CD8-positive, alpha-beta memory T cell (primary cell): ENCODE results near the gene PRDM8. TPM values are rescaled to one million over a fixed set of nuclear protein-coding genes. Genes with fewer than 3 reads are reported as not detected.
A peak's percentile ranks its signal among the peaks of the same experiment; 100 is the strongest.

Experiments
- CTCF ChIA-PET: fragments of 350-600 bp; sonication (Branson Sonifier 250); formaldehyde crosslinking; loops from one replicate; lab custom pipeline; 2021; ENCODE audit warnings: antibody characterized with exemption; lab: Charles Lee
- POLR2A ChIA-PET: fragments of 350-600 bp; sonication (Branson Sonifier 250); formaldehyde crosslinking; loops from one replicate; lab custom pipeline; 2021; ENCODE audit warnings: antibody characterized with exemption; lab: Charles Lee
- DNase-seq, 5 donors: peaks; one replicate each; pipeline versions ENCODE4 v3.0.0 to v3.0.0-alpha.2; 2020 to 2022; ENCODE audit warnings: mixed read lengths in 1 of 5
- H3K27ac ChIP-seq: one replicate; pipeline ENCODE4 v1.7.0; 2013; ENCODE audit warnings: low read depth, mild to moderate bottlenecking, low read length, moderate library complexity
- H3K27me3 ChIP-seq: 2 replicates; pipeline ENCODE4 v1.7.0; 2013; ENCODE audit warnings: low read length, mild to moderate bottlenecking; ENCODE audit not compliant: insufficient read depth, poor library complexity, severe bottlenecking
- H3K36me3 ChIP-seq: 2 replicates; pipeline ENCODE4 v1.7.0; 2013; ENCODE audit warnings: mild to moderate bottlenecking, low read length, moderate library complexity; ENCODE audit not compliant: insufficient read depth
- H3K4me1 ChIP-seq: 2 replicates; pipeline ENCODE4 v1.7.0; 2013; ENCODE audit warnings: mild to moderate bottlenecking, low read length, moderate library complexity; ENCODE audit not compliant: insufficient read depth
- H3K4me3 ChIP-seq: 2 replicates; pipeline ENCODE4 v1.7.0; 2013; ENCODE audit warnings: mild to moderate bottlenecking, low read length
- H3K9me3 ChIP-seq: 2 replicates; pipeline ENCODE4 v1.7.0; 2013; ENCODE audit warnings: mild to moderate bottlenecking, low read length
- H3K27ac Mint-ChIP-seq, 8 donors: one replicate each; pipeline ENCODE4 v1.8.0; 2020 to 2021; ENCODE audit warnings: mixed read lengths in 8 of 8, mild to moderate bottlenecking in 6 of 8, inconsistent platforms in 3 of 8, moderate library complexity in 3 of 8
- H3K27me3 Mint-ChIP-seq, 2 donors: one replicate each; pipeline ENCODE4 v1.8.0; 2020 to 2021; ENCODE audit warnings: mixed read lengths in 2 of 2, mild to moderate bottlenecking in 1 of 2, moderate library complexity in 1 of 2
- H3K36me3 Mint-ChIP-seq, 3 donors: one replicate each; pipeline ENCODE4 v1.8.0; 2020 to 2021; ENCODE audit warnings: mixed read lengths in 3 of 3, inconsistent platforms in 1 of 3, mild to moderate bottlenecking in 1 of 3
- H3K4me1 Mint-ChIP-seq, 3 donors: one replicate each; pipeline ENCODE4 v1.8.0; 2020 to 2021; ENCODE audit warnings: mixed read lengths in 3 of 3, inconsistent platforms in 1 of 3, mild to moderate bottlenecking in 1 of 3
- H3K4me3 Mint-ChIP-seq, 7 donors: one replicate each; pipeline ENCODE4 v1.8.0; 2020 to 2021; ENCODE audit warnings: mixed read lengths in 7 of 7, mild to moderate bottlenecking in 6 of 7, moderate library complexity in 4 of 7, inconsistent platforms in 2 of 7
- H3K9me3 Mint-ChIP-seq, 5 donors: one replicate each; pipeline ENCODE4 v1.8.0; 2020 to 2022; ENCODE audit warnings: mixed read lengths in 5 of 5, mild to moderate bottlenecking in 3 of 5, moderate library complexity in 2 of 5, inconsistent platforms in 1 of 5
- polyA plus RNA-seq: library from polyadenylated mRNA; unstranded; fragments of 300-500 nt; fragmentation: Illumina TruSeq; gene quantifications from one replicate; pipeline ENCODE4 v1.2.3, GENCODE V29; 2021
- total RNA-seq, 2 experiments: library from RNA; stranded (reverse); gene quantifications; one replicate each; pipeline ENCODE4 v1.2.3, GENCODE V29; 2021

PRDM8 gene
- total and polyA plus RNA-seq, 3 experiments from 2014 or later, result 2.4 to 12.7 (median 10.9) TPM

- H3K27ac ChIP-seq, result peak overlapping the region; percentile 67
- no peaks in the 10 kb centered on the region for H3K27me3 ChIP-seq
- H3K9me3 ChIP-seq, result no peaks in the 10 kb centered on the region
- no peaks in the 10 kb centered on the region for H3K36me3 ChIP-seq
- peaks cover 27 to 36% (median 27%) of the 10 kb centered on the region in 3 donors for H3K4me1 Mint-ChIP-seq
- H3K27ac Mint-ChIP-seq, result peak overlapping the region; percentile 74 to 95 (median 94)
- peak overlapping the region; percentile 86 to 97 (median 87) for H3K4me3 Mint-ChIP-seq
- DNase-seq, result peak; percentile 68 to 84 (median 77)
- no peaks in the 10 kb centered on the region for H3K9me3 Mint-ChIP-seq
- ChIA-PET CTCF (interaction anchor here (0.8 to 8.6 kb wide), 22 partner anchors 11 to 1288 kb away, joined by 3 to 194 read pairs (median 6); partner anchors contain the start of gene ANTXR2), POLR2A (interaction anchor here (0.6 to 1.9 kb wide), 10 partner anchors 12 to 185 kb away, joined by 3 to 16 read pairs (median 6); partner anchors contain the start of gene ANTXR2)
- H3K4me1 ChIP-seq, result peaks cover 12% of the 10 kb centered on the region
- H3K4me3 ChIP-seq, result peak overlapping the region; percentile 42
- H3K36me3 Mint-ChIP-seq, result peaks cover 0 to 12% (median 3%) of the 10 kb centered on the region in 3 donors
- H3K27me3 Mint-ChIP-seq, result peaks cover 0 to 7% of the 10 kb centered on the region in 2 donors
Observed at GRCh38 chr4:80202190-80202711, 4.9 kb downstream of the PRDM8 start.

DNA sequence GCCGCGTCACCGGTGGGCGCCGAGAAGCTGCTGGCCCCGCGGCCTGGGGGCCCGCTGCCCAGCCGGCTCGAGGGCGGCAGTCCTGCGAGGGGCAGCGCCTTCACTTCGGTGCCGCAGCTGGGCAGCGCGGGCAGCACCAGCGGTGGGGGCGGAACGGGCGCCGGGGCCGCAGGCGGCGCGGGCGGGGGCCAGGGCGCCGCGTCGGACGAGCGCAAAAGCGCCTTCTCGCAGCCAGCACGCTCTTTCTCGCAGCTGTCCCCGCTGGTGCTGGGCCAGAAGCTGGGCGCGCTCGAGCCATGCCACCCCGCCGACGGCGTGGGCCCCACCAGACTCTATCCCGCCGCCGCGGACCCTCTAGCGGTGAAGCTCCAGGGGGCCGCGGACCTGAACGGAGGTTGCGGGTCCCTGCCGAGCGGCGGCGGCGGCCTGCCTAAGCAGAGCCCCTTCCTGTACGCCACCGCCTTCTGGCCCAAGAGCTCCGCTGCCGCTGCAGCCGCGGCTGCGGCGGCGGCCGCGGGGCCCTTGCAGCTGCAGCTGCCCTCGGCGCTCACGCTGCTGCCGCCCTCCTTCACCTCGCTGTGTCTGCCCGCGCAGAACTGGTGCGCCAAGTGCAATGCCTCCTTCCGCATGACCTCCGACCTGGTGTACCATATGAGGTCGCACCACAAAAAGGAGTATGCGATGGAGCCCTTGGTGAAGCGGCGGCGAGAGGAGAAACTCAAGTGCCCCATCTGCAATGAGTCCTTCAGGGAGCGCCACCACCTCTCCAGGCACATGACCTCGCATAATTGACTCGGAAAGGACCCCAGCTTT is 5.6 kb downstream of the PRDM8 start:
- Mint-ChIP-seq H3K27ac (peak overlapping the region; percentile 57 to 96 (median 92)), H3K9me3 (no peaks in the 10 kb centered on the region), H3K4me3 (peak overlapping the region; percentile 86 to 99 (median 95)), H3K36me3 (peaks cover 0 to 9% (median 0%) of the 10 kb centered on the region in 3 donors), H3K27me3 (peaks cover 0 to 3% of the 10 kb centered on the region in 2 donors), H3K4me1 (peaks cover 20 to 29% (median 20%) of the 10 kb centered on the region in 3 donors)
- Histone ChIP-seq H3K9me3 (no peaks in the 10 kb centered on the region), H3K27me3 (no peaks in the 10 kb centered on the region), H3K4me1 (peaks cover 7% of the 10 kb centered on the region), H3K4me3 (peak overlapping the region; percentile 70), H3K36me3 (no peaks in the 10 kb centered on the region), H3K27ac (peak overlapping the region; percentile 67)
- CTCF ChIA-PET, result interaction anchor here (1.0 to 8.6 kb wide), 20 partner anchors 10 to 1287 kb away, joined by 3 to 194 read pairs (median 8); partner anchors contain the start of gene ANTXR2
- POLR2A ChIA-PET, result interaction anchor here (0.6 to 1.9 kb wide), 10 partner anchors 19 to 695 kb away, joined by 3 to 16 read pairs (median 6); partner anchors contain the start of gene ANTXR2
- peak; percentile 25 to 74 (median 48) for DNase-seq

DNA sequence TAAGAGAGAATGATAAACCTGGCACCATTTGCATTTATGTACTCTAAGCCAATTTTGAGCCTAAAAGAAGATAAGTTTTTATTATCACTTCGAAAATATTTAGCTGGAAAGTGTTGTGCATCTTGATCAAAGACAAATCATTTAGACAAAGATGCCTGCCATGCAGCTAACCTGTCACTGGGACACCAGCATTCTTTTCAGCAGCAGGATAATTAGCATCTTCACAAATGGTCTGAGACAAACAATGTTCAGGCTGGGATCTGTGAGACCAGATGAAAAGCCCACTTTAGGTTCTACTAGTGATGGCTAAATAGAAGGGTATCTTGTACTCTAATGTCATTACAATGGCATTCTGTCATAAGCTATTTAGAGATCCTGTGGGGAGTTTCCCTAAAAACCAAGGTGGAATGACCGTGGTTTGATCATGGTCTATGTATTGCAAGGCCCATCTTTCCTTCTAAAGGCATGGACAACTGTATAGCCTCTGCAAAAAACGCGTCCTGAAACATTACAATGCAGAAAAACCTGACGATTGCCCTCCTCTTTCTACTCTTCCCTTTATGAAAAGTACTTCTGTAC is 7.2 kb downstream of the PRDM8 start:
- Mint-ChIP-seq H3K9me3 (no peaks in the 10 kb centered on the region), H3K27me3 (peaks cover 0 to 1% of the 10 kb centered on the region in 2 donors), H3K4me1 (peaks cover 16 to 24% (median 17%) of the 10 kb centered on the region in 3 donors), H3K4me3 (peak overlapping the region in 2 of 7 donors; percentile 19 to 99), H3K27ac (peak overlapping the region in 2 of 8 donors; percentile 47 to 96), H3K36me3 (peaks cover 0 to 9% (median 0%) of the 10 kb centered on the region in 3 donors)
- CTCF ChIA-PET, result interaction anchor here (1.0 kb wide), 1 partner anchor 21 kb away, joined by 3 read pairs; no protein-coding TSS in a partner anchor
- H3K27me3 ChIP-seq, result no peaks in the 10 kb centered on the region
- H3K4me1 ChIP-seq, result peaks cover 7% of the 10 kb centered on the region
- POLR2A ChIA-PET, result no interaction called here
- H3K36me3 ChIP-seq, result no peaks in the 10 kb centered on the region
- H3K9me3 ChIP-seq, result no peaks in the 10 kb centered on the region
- H3K4me3 ChIP-seq, result no peak overlapping the region
- DNase-seq, result no peak
- H3K27ac ChIP-seq, result no peak overlapping the region

GRCh38 chr4:80206111-80206510 is 8.8 kb downstream of the PRDM8 start:
- no peaks in the 10 kb centered on the region for H3K9me3 Mint-ChIP-seq
- H3K36me3 Mint-ChIP-seq, result peaks cover 0 to 8% (median 0%) of the 10 kb centered on the region in 3 donors
- H3K4me3 Mint-ChIP-seq, result peak overlapping the region in 1 of 7 donors; percentile 61
- no peak for DNase-seq
- peak overlapping the region in 1 of 8 donors; percentile 26 for H3K27ac Mint-ChIP-seq
- CTCF ChIA-PET, result interaction anchor here (1.0 kb wide), 1 partner anchor 80 kb away, joined by 3 read pairs; no protein-coding TSS in a partner anchor
- Histone ChIP-seq H3K36me3 (no peaks in the 10 kb centered on the region), H3K4me1 (peaks cover 7% of the 10 kb centered on the region), H3K27ac (no peak overlapping the region), H3K9me3 (no peaks in the 10 kb centered on the region), H3K4me3 (no peak overlapping the region), H3K27me3 (no peaks in the 10 kb centered on the region)
- H3K27me3 Mint-ChIP-seq, result peaks cover 1 to 5% of the 10 kb centered on the region in 2 donors
- H3K4me1 Mint-ChIP-seq, result peaks cover 13 to 16% (median 14%) of the 10 kb centered on the region in 3 donors
- POLR2A ChIA-PET, result no interaction called here

- Histone ChIP-seq H3K9me3 (no peaks in the 10 kb centered on the region), H3K4me1 (peaks cover 2% of the 10 kb centered on the region), H3K27me3 (no peaks in the 10 kb centered on the region), H3K36me3 (no peaks in the 10 kb centered on the region), H3K27ac (no peak overlapping the region), H3K4me3 (no peak overlapping the region)
- peak overlapping the region in 1 of 8 donors; percentile 33 for H3K27ac Mint-ChIP-seq
- no peak for DNase-seq
- ChIA-PET POLR2A (no interaction called here), CTCF (no interaction called here)
- peaks cover 7 to 11% (median 8%) of the 10 kb centered on the region in 3 donors for H3K4me1 Mint-ChIP-seq
- peaks cover 1 to 5% of the 10 kb centered on the region in 2 donors for H3K27me3 Mint-ChIP-seq
- no peak overlapping the region for H3K4me3 Mint-ChIP-seq
- no peaks in the 10 kb centered on the region for H3K9me3 Mint-ChIP-seq
- peaks cover 0 to 6% (median 0%) of the 10 kb centered on the region in 3 donors for H3K36me3 Mint-ChIP-seq
Observed at GRCh38 chr4:80206521-80207171, 9.3 kb downstream of the PRDM8 start.

GRCh38 chr4:80207172-80207583 is 9.9 kb downstream of the PRDM8 start:
- no peak for DNase-seq
- peaks cover 0 to 4% (median 0%) of the 10 kb centered on the region in 3 donors for H3K36me3 Mint-ChIP-seq
- no peaks in the 10 kb centered on the region for H3K9me3 ChIP-seq
- POLR2A ChIA-PET, result no interaction called here
- no peak overlapping the region for H3K4me3 ChIP-seq
- H3K4me3 Mint-ChIP-seq, result peak overlapping the region in 1 of 7 donors; percentile 52
- H3K4me1 Mint-ChIP-seq, result peaks cover 5 to 8% (median 6%) of the 10 kb centered on the region in 3 donors
- H3K27ac Mint-ChIP-seq, result no peak overlapping the region
- H3K27me3 ChIP-seq, result no peaks in the 10 kb centered on the region
- peaks cover 0 to 10% of the 10 kb centered on the region in 2 donors for H3K27me3 Mint-ChIP-seq
- H3K36me3 ChIP-seq, result no peaks in the 10 kb centered on the region
- no peaks in the 10 kb centered on the region for H3K9me3 Mint-ChIP-seq
- H3K27ac ChIP-seq, result no peak overlapping the region
- CTCF ChIA-PET, result no interaction called here
- H3K4me1 ChIP-seq, result no peaks in the 10 kb centered on the region

DNA sequence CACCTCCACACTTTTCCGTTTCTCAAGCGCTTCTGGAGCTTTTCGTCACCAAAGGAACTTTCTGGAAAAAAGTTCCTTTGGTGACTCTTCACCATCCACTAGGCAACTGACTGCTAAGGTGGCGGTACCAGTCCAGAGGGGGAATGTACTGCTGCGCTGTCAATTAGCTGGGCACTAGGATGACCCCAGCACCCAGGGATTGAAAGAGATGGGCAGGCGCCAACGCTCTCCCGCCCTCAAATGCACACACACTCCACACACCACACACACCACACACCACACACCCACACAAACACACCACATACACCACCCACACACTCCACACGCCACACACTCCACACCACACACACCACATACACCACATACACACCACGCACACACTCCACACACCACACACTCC is 10.4 kb downstream of the PRDM8 start:
- H3K27ac Mint-ChIP-seq, result no peak overlapping the region
- ChIA-PET CTCF (no interaction called here), POLR2A (no interaction called here)
- peaks cover 0 to 4% (median 0%) of the 10 kb centered on the region in 3 donors for H3K36me3 Mint-ChIP-seq
- Histone ChIP-seq H3K4me3 (no peak overlapping the region), H3K36me3 (no peaks in the 10 kb centered on the region), H3K4me1 (no peaks in the 10 kb centered on the region), H3K27me3 (no peaks in the 10 kb centered on the region), H3K27ac (no peak overlapping the region), H3K9me3 (no peaks in the 10 kb centered on the region)
- no peak for DNase-seq
- peaks cover 2 to 11% of the 10 kb centered on the region in 2 donors for H3K27me3 Mint-ChIP-seq
- H3K9me3 Mint-ChIP-seq, result no peaks in the 10 kb centered on the region
- H3K4me1 Mint-ChIP-seq, result peaks cover 5 to 8% (median 6%) of the 10 kb centered on the region in 3 donors
- peak overlapping the region in 1 of 7 donors; percentile 52 for H3K4me3 Mint-ChIP-seq
